Neural cell (in vitro differentiated cells): ENCODE results near the gene GNG12. TPM values are rescaled to one million over a fixed set of nuclear protein-coding genes. Genes with fewer than 3 reads are reported as not detected.
"Not testable (repeated sequence)": the region's sequence is repeated elsewhere in the genome, so short reads cannot be mapped to it uniquely, and the experiment has no call there.

Experiments used
- H2AFZ ChIP-seq: fragments of 200-600, 300-800 bp; sonication (generic), shearing (Covaris generic); 2 replicates; pipeline ENCODE4 v1.6.0; 2014; ENCODE audit warnings: low read depth, mild to moderate bottlenecking, antibody characterized with exemption, low read length, moderate library complexity
- H3F3A ChIP-seq: fragments of 200-600 bp; shearing (Covaris generic); 2 replicates; pipeline ENCODE4 v1.6.1; 2016; ENCODE audit warnings: mild to moderate bottlenecking, moderate library complexity, mixed read lengths, antibody characterized with exemption, low read length; ENCODE audit not compliant: insufficient read depth, poor library complexity, severe bottlenecking
- H3K27ac ChIP-seq: fragments of 200-600, 300-800 bp; sonication (generic), shearing (Covaris generic); 2 replicates; pipeline ENCODE4 v1.5.1; 2014; ENCODE audit warnings: mild to moderate bottlenecking, low read length, moderate library complexity
- H3K27me3 ChIP-seq: fragments of 300-800, 200-600 bp; sonication (generic), shearing (Covaris generic); 2 replicates; pipeline ENCODE4 v1.6.0; 2014; ENCODE audit warnings: mild to moderate bottlenecking, low read depth, low read length, moderate library complexity; ENCODE audit not compliant: insufficient read depth
- H3K36me3 ChIP-seq: fragments of 300-800, 200-600 bp; sonication (generic), shearing (Covaris generic); 2 replicates; pipeline ENCODE4 v1.5.1; 2014; ENCODE audit warnings: mild to moderate bottlenecking, antibody characterized with exemption, low read length, moderate library complexity; ENCODE audit not compliant: insufficient read depth
- H3K4me2 ChIP-seq: fragments of 300-800, 200-600 bp; sonication (generic), shearing (Covaris generic); 2 replicates; pipeline ENCODE4 v1.6.0; 2014; ENCODE audit warnings: mild to moderate bottlenecking, low read length
- H3K4me3 ChIP-seq: fragments of 300-800, 200-600 bp; sonication (generic), shearing (Covaris generic); 2 replicates; pipeline ENCODE4 v1.5.1; 2014; ENCODE audit warnings: mild to moderate bottlenecking, low read length, moderate library complexity
- H3K79me2 ChIP-seq: fragments of 200-600 bp; shearing (Covaris generic); replicated peaks from 2 replicates; pipeline ENCODE4 v1.6.0; 2014; ENCODE audit warnings: mild to moderate bottlenecking, low read length, moderate library complexity; ENCODE audit not compliant: insufficient read depth
- H3K9ac ChIP-seq: fragments of 300-800, 200-600 bp; sonication (generic), shearing (Covaris generic); 2 replicates; pipeline ENCODE4 v1.6.1; 2016; ENCODE audit warnings: mild to moderate bottlenecking, low read length, mixed read lengths
- H3K9me2 ChIP-seq: fragments of 200-600 bp; shearing (Covaris generic); 2 replicates; pipeline ENCODE4 v1.6.1; 2016; ENCODE audit warnings: mild to moderate bottlenecking, low read length, mixed read lengths; ENCODE audit not compliant: insufficient read depth
- H3K9me3 ChIP-seq: fragments of 200-600, 300-800 bp; sonication (generic), shearing (Covaris generic); 2 replicates; pipeline ENCODE4 v1.6.1; 2016; ENCODE audit warnings: mild to moderate bottlenecking, mixed run types, low read length, moderate library complexity, mixed read lengths
- H4K20me1 ChIP-seq: fragments of 200-600 bp; shearing (Covaris generic); 2 replicates; pipeline ENCODE4 v1.6.1; 2016; ENCODE audit warnings: mild to moderate bottlenecking, mixed run types; ENCODE audit not compliant: insufficient read depth
- CTCF ChIP-seq: fragments of 450-650 bp; IDR thresholded peaks from 2 replicates; pipeline ENCODE4 v1.5.1; 2014; ENCODE audit warnings: antibody characterized with exemption, mild to moderate bottlenecking, moderate library complexity; ENCODE audit not compliant: poor library complexity, severe bottlenecking
- EP300 ChIP-seq: fragments of 450-650 bp; conservative IDR thresholded peaks from 2 replicates; pipeline ENCODE4 v1.6.1; 2014; ENCODE audit warnings: antibody characterized with exemption, mild to moderate bottlenecking, moderate library complexity; ENCODE audit not compliant: poor library complexity, severe bottlenecking
- EZH2 ChIP-seq: fragments of 200-600, 300-800 bp; shearing (Covaris generic), sonication (generic); IDR thresholded peaks from 2 replicates; pipeline ENCODE4 v1.6.1; 2014; ENCODE audit warnings: antibody characterized with exemption, low read length, borderline replicate concordance, mild to moderate bottlenecking; ENCODE audit not compliant: insufficient read depth, poor library complexity, severe bottlenecking
- MXI1 ChIP-seq: fragments of 450-650 bp; conservative IDR thresholded peaks from 2 replicates; pipeline ENCODE4 v1.6.1; 2014; ENCODE audit warnings: antibody characterized with exemption, mild to moderate bottlenecking; ENCODE audit not compliant: poor library complexity, severe bottlenecking
- POLR2AphosphoS5 ChIP-seq: IDR thresholded peaks from 2 replicates; pipeline ENCODE4 v1.6.1; 2012
- RAD21 ChIP-seq: fragments of 450-650 bp; conservative IDR thresholded peaks from 2 replicates; pipeline ENCODE4 v1.6.1; 2014; ENCODE audit warnings: antibody characterized with exemption, mild to moderate bottlenecking, moderate library complexity
- REST ChIP-seq: IDR thresholded peaks from 2 replicates; pipeline ENCODE4 v1.6.1; 2012; ENCODE audit warnings: borderline replicate concordance
- SMC3 ChIP-seq: fragments of 450-650 bp; conservative IDR thresholded peaks from 2 replicates; pipeline ENCODE4 v1.6.1; 2014; ENCODE audit warnings: antibody characterized with exemption, mild to moderate bottlenecking, moderate library complexity; ENCODE audit not compliant: poor library complexity
- TAF1 ChIP-seq: IDR thresholded peaks from 2 replicates; pipeline ENCODE4 v1.6.1; 2012; ENCODE audit warnings: low read depth
- polyA plus RNA-seq: library from polyadenylated mRNA; depleted of rRNA; stranded (reverse); fragments of >200 nt; gene quantifications from 2 replicates; pipeline ENCODE4 v1.2.3, GENCODE V29; 2014

Gene GNG12
- polyA plus RNA-seq, 1 donor from 2014 or later, result 0.35 TPM

- Histone ChIP-seq H3K4me2 (no peak overlapping the region), H3K36me3 (no peaks in the 10 kb centered on the region), H3F3A (no peaks in the 10 kb centered on the region), H3K79me2 (no peaks in the 10 kb centered on the region), H4K20me1 (no peaks in the 10 kb centered on the region), H3K27me3 (no peaks in the 10 kb centered on the region), H3K9me3 (no peaks in the 10 kb centered on the region), H3K27ac (no peak overlapping the region), H3K9ac (no peak overlapping the region), H3K4me3 (no peak overlapping the region), H2AFZ (no peak overlapping the region), H3K9me2 (no peaks in the 10 kb centered on the region)
- TF ChIP-seq EP300, result no peak
- no peak for TF ChIP-seq CTCF
- TF ChIP-seq TAF1, result no peak
- no peak for TF ChIP-seq EZH2
- TF ChIP-seq POLR2AphosphoS5, result no peak
- no peak for TF ChIP-seq REST
- TF ChIP-seq RAD21, result no peak
- no peak for TF ChIP-seq MXI1
- TF ChIP-seq SMC3, result no peak
Measured at GRCh38 chr1:67731322-67731721, 101.9 kb downstream of the GNG12 start.

- H4K20me1 ChIP-seq, H3K27me3 ChIP-seq, H3K79me2 ChIP-seq, H3K36me3 ChIP-seq, H3K9me2 ChIP-seq, H3K27ac ChIP-seq, H2AFZ ChIP-seq, H3F3A ChIP-seq, H3K9ac ChIP-seq, H3K4me3 ChIP-seq, H3K4me2 ChIP-seq, H3K9me3 ChIP-seq: not testable (repeated sequence)
Measured at GRCh38 chr1:67730312-67730711, 103.0 kb downstream of the GNG12 start.

- no peaks in the 10 kb centered on the region for H3K9me3 ChIP-seq
- no peak overlapping the region for H3K27ac ChIP-seq
- TF ChIP-seq SMC3 (no peak), RAD21 (no peak), POLR2AphosphoS5 (no peak), EP300 (no peak), CTCF (no peak)
- H2AFZ ChIP-seq, result no peak overlapping the region
- no peak overlapping the region for H3K9ac ChIP-seq
- no peaks in the 10 kb centered on the region for H3F3A ChIP-seq
- no peaks in the 10 kb centered on the region for H3K36me3 ChIP-seq
- H3K4me3 ChIP-seq, result no peak overlapping the region
- no peak overlapping the region for H3K4me2 ChIP-seq
- H3K79me2 ChIP-seq, result no peaks in the 10 kb centered on the region
- H3K9me2 ChIP-seq, result no peaks in the 10 kb centered on the region
- no peaks in the 10 kb centered on the region for H3K27me3 ChIP-seq
- no peaks in the 10 kb centered on the region for H4K20me1 ChIP-seq
Measured at GRCh38 chr1:67729872-67730271, 103.4 kb downstream of the GNG12 start.
